ENCODE results near the gene MZB1. TPM values are rescaled to one million over a fixed set of nuclear protein-coding genes. Genes with fewer than 3 reads are reported as not detected.

Gene MZB1
- total RNA-seq, 1 donor from 2014 or later = 1.1 TPM

Other genes starting within 250 kb of the MZB1 start
- gene SIL1, start 191.5 kb downstream of the MZB1 start, total RNA-seq = 76.7 TPM
- gene MATR3, start 96.2 kb downstream of the MZB1 start, total RNA-seq = 161 TPM
- gene PAIP2, start 48.1 kb downstream of the MZB1 start, total RNA-seq = 73.3 TPM
- gene SLC23A1, start 6.6 kb downstream of the MZB1 start, total RNA-seq = 17.0 TPM
- gene PROB1, start 5.2 kb upstream of the MZB1 start, total RNA-seq = 3.0 TPM
- 7.3 TPM for gene SPATA24, start 14.2 kb upstream of the MZB1 start, total RNA-seq
- gene DNAJC18, start 49.6 kb upstream of the MZB1 start, total RNA-seq = 14.6 TPM
- gene ECSCR, start 72.8 kb upstream of the MZB1 start, total RNA-seq = 9.4 TPM
- 0.17 TPM for gene SMIM33, start 81.1 kb upstream of the MZB1 start, total RNA-seq
- 35.3 TPM for gene STING1, start 92.8 kb upstream of the MZB1 start, total RNA-seq
- 101 TPM for gene UBE2D2, start 171.4 kb upstream of the MZB1 start, total RNA-seq

Data from mucosa of gallbladder (tissue), 1 donor.